ENCODE results near the gene ZNF469. TPM values are rescaled to one million over a fixed set of nuclear protein-coding genes. Genes with fewer than 3 reads are reported as not detected.

ZNF469 gene
- total and polyA plus RNA-seq, 11 donors: 0.48 to 2.8 (median 1.00) TPM

- peaks cover 0 to 41% (median 15%) of the 10 kb centered on the region in 9 donors for H3K27me3 ChIP-seq
- intact Hi-C loops (cut with DNase I): no loop called here
- 79 to 86% (median 86%) methylated on average over 20 to 34 of the region's 34 CpGs for WGBS, 4 donors
Measured at GRCh38 chr16:88428616-88429386, 46.0 kb downstream of the ZNF469 start.

DNA sequence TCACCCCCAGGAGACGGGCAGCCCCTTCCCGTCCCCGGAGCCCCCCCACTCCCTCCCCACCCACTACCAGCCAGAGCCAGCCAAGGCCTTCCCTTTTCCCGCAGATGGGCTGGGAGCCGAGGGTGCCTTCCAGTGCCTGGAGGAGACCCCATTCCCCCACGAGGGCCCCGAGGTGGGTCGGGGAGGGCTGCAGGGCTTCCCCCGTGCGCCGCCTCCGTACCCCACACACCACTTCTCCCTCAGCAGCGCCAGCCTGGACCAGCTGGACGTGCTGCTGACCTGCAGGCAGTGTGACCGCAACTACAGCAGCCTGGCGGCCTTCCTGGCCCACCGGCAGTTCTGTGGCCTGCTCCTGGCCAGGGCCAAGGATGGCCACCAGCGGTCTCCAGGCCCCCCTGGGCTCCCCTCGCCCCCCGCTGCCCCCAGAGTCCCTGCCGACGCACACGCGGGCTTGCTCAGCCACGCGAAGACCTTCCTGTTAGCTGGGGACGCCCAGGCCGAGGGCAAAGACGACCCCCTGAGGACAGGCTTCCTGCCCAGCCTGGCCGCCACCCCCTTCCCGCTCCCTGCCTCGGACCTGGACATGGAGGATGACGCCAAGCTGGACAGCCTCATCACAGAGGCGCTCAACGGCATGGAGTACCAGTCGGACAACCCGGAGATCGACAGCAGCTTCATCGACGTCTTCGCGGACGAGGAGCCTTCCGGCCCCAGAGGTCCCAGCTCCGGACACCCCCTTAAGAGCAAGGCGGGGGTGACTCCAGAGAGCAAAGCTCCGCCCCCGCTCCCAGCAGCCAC lies 46.8 kb downstream of the ZNF469 start:
- TF ChIP-seq, protein P1, sequence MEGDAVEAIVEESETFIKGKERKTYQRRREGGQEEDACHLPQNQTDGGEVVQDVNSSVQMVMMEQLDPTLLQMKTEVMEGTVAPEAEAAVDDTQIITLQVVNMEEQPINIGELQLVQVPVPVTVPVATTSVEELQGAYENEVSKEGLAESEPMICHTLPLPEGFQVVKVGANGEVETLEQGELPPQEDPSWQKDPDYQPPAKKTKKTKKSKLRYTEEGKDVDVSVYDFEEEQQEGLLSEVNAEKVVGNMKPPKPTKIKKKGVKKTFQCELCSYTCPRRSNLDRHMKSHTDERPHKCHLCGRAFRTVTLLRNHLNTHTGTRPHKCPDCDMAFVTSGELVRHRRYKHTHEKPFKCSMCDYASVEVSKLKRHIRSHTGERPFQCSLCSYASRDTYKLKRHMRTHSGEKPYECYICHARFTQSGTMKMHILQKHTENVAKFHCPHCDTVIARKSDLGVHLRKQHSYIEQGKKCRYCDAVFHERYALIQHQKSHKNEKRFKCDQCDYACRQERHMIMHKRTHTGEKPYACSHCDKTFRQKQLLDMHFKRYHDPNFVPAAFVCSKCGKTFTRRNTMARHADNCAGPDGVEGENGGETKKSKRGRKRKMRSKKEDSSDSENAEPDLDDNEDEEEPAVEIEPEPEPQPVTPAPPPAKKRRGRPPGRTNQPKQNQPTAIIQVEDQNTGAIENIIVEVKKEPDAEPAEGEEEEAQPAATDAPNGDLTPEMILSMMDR (IDR thresholded peaks at IDR 0.05): no peak
- TF ChIP-seq POLR2A (IDR thresholded peaks at IDR 0.05): no peak
- peaks cover 0 to 41% (median 15%) of the 10 kb centered on the region in 9 donors for H3K27me3 ChIP-seq
- no peaks in the 10 kb centered on the region for H3K36me3 ChIP-seq
- H3K4me3 ChIP-seq: peak overlapping the region; percentile 33 to 74 (median 53)
- peaks cover 0 to 37% (median 10%) of the 10 kb centered on the region in 12 donors for H3K4me1 ChIP-seq
- no peak for DNase-seq
- ATAC-seq: no peak
- peak overlapping the region in 4 of 12 donors; percentile 14 to 82 (median 62) for H3K27ac ChIP-seq
- intact Hi-C loops (cut with DNase I): loop anchor here in 4 of 10 donors (10.0 kb wide), 3 partner anchors 235 to 445 kb away; no protein-coding TSS in a partner anchor
- H3K9me3 ChIP-seq: no peaks in the 10 kb centered on the region
- 62 to 76% (median 71%) methylated on average over 29 to 48 of the region's 48 CpGs for WGBS, 4 donors

More at GRCh38 chr16:88428616-88429386, 46.0 kb downstream of the ZNF469 start:
- H3K4me3 ChIP-seq: no peak overlapping the region
- no peaks in the 10 kb centered on the region for H3K9me3 ChIP-seq
- H3K27ac ChIP-seq: no peak overlapping the region
- ATAC-seq (no peak), DNase-seq (no peak)
- peaks cover 0 to 39% (median 11%) of the 10 kb centered on the region in 12 donors for H3K4me1 ChIP-seq
- no peaks in the 10 kb centered on the region for H3K36me3 ChIP-seq
- TF ChIP-seq, protein P1 (IDR thresholded peaks at IDR 0.05): no peak
- no peak for TF ChIP-seq POLR2A (IDR thresholded peaks at IDR 0.05)

DNA sequence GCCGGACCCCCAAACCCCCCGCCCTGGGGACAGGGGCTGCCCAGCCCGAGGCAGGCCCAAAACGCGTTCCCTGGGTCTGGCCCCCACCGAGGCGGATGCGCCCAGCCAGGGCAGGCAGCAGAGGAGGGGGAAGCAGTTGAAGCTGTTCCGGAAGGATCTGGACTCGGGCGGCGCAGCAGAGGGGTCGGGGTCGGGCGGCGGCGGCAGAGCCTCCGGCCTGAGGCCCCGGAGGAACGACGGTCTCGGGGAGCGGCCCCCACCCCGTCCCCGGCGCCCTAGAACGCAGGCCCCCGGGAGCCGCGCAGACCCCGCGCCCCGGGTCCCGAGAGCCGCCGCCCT lies 47.4 kb downstream of the ZNF469 start:
- H3K4me3 ChIP-seq: peak overlapping the region; percentile 33 to 74 (median 53)
- TF ChIP-seq POLR2A (IDR thresholded peaks at IDR 0.05): no peak
- TF ChIP-seq, protein P1 (IDR thresholded peaks at IDR 0.05): no peak

More for the DNA sequence above, 47.4 kb downstream of the ZNF469 start:
- Histone ChIP-seq H3K27me3 (peaks cover 0 to 41% (median 15%) of the 10 kb centered on the region in 9 donors), H3K9me3 (no peaks in the 10 kb centered on the region), H3K36me3 (no peaks in the 10 kb centered on the region), H3K27ac (peak overlapping the region in 8 of 12 donors; percentile 14 to 82 (median 49)), H3K4me1 (peaks cover 0 to 31% (median 10%) of the 10 kb centered on the region in 12 donors)
- 3 to 14% methylated on average over 36 of the region's 36 CpGs; no CpG with 5 or more reads in 2 of the 4 donors for WGBS, 4 donors
- DNase-seq (no peak), ATAC-seq (peak in 1 of 4 donors; percentile 7)
- intact Hi-C loops (cut with DNase I): loop anchor here in 4 of 10 donors (10.0 kb wide), 3 partner anchors 235 to 445 kb away; no protein-coding TSS in a partner anchor

Data from heart left ventricle (tissue), 16 donors.